Fibroblast of the conjunctiva (primary cell): ENCODE results near the gene NR1H4.
"Not testable (repeated sequence)": the region's sequence is repeated elsewhere in the genome, so short reads cannot be mapped to it uniquely, and the experiment has no call there.

ENCODE experiments used
- DNase-seq: peaks from one replicate; pipeline ENCODE4 v3.0.0-alpha.2; 2010; ENCODE audit warnings: low read depth

NR1H4 gene

GRCh38 chr12:100572184-100572583 lies 98.5 kb downstream of the NR1H4 start:
- no peak for DNase-seq

DNA sequence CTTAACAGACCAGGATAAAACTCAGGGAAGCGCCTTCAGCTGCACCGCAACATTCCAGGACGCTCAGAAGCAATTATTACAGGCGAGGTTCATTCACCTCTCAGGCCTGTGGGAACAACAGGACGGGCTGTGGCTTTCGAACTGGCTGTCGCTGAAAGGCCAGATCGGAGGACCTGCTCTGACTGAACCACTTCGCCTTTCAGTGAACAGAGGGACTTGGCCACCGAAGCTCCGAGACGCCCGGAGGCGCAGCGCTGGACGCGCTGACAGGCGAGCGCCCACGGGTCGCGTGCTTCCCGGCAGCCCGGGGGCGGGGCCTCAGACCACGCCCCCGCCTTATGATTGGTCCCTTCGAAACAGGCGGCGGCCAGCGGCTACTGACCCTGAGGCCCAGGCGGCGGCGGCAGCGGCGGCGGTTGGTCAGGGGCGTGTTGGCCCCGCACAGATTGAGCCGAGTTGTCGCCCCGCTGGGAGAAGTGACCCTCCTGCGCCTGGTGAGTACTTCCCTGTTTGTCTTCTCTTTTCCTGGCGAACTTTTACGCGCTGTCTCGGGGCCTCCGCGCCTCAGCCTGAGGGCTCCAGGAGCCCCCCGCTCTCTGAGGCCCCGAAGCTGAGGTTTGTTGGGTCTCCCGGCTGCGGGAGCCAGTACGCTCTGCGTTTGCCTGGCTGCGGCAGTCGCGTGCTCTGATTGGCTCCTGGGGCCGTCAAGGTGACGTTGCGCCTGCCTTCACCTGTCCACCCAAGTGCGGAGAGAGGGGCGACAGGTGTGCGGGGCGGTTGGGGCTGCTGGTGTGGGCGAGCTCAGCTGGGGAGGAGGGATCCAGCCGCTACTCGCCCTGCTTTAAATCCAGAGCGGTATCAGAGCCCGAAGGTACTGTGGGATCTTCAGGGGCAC lies 99.9 kb downstream of the NR1H4 start, which contains the start of gene GAS2L3:
Gene GAS2L3 (plus strand): TSS at position 393 of the 895 bp plus-strand sequence. CDS start 21,221 bp downstream, outside the sequence.
- DNase-seq: peak; percentile 63

DNA sequence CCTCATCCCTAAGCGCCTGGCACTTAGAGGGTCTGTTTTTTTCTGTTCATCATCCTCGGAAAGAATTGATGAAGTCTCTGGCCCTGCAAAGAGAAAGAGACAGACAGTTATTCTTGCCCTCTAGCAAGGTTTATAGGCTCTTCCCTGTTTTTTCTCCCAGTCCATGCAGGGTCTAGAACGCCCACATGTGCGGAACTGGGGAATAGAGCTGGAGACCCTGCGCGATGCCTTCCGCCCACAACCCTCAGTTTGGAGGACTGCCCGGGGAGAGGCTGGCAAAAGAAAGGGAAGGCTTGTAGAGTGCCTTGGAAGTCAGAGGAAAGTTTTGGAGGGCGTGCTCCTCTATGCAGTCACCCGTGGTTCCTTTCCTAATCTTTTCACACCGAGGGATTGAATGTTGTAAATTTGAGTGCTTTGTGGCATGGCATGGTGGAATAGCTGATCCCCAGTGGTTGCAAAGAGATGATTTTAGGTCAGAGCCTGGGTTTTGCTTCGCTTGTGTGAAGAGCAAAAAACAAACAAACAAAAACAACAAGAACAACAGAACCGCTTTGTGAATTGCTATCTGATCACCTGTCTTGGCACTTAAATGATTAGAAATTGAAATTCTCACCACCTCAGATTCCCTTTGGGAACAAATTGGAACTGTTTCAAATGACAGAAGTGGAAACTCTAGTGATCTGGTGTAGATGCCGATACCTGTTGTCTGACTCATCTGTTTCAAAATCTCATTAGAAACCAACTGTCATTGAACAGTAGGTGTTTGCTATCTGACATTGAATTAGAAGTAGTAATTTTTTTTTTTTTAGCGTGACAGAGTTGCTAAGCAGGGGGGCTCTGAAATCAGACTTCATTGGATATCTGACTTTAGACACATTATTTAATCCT lies 100.8 kb downstream of the NR1H4 start:
- DNase-seq: no peak

DNA sequence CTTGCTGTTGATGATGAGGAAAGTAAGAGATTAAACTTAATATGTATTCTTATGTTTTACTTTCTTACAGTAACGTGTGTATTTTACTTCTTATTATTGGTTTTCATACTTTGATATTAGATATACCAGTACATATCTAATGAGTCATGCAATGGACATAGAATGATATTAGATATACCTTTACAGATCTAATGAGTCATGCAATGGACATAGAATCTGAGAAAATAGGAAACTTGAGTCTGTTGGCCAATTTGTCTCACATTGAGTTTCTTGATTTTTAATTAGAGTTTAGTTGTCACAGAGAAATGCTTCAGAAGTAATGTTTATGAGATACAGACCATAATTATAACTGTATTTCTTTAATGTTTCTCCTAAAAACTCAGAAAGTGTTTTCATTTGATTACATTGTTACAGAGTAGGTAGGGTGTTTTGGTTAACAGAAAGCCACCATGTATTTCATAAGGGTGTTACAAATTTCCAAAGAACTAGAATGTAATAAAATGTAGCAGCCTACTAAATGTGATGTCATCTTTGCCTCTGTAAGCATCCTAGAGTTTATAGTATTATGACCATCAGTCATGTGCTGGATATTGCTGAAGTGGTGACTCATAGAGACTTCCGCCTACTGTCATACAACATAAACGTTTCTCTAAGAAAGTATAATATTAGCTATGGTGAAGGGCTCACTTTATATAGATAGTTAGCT lies 102.8 kb downstream of the NR1H4 start:
- peak; percentile 64 for DNase-seq

- DNase-seq: no peak
Observed at GRCh38 chr12:100578923-100579322, 105.3 kb downstream of the NR1H4 start.

DNA sequence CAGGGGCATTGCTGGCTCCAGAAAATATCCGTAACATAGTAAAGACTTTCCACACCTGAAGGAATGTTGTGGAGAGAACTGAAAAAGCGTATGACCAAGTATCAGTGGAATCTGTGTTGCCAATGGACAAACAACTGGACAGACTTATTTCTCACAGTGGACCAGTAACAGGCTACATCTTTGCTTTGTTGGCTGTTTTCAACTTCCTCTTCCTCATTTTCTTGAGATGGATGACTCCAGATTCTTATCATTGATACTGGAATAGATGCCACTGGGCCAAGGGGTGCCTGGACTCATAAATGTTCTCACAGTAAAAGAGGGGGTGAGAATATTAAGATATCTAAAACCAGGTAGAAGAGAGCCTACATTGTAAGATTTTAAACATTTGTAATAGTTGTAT lies 106.2 kb downstream of the NR1H4 start:
- no peak for DNase-seq

GRCh38 chr12:100584256-100584655 lies 110.6 kb downstream of the NR1H4 start:
- DNase-seq: no peak

- no peak for DNase-seq
Observed at GRCh38 chr12:100591979-100592378, 118.3 kb downstream of the NR1H4 start.

- DNase-seq: no peak
Observed at GRCh38 chr12:100593490-100593889, 119.8 kb downstream of the NR1H4 start.

DNA sequence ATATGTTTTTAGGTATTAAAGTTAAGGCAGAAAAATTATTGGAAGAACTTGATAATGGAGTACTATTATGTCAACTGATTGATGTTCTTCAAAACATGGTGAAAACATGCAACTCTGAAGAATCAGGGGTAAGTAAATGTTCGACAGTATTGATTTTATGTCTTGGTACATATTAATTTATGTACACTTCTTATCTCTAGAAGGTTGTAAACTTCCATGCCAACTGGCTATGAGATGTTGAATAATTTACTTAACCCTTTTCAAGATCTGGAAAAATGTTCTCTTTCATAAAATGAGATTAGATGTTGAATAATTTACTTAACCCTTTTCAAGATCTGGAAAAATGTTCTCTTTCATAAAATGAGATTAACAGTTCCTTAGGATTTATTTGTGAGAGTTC lies 128.0 kb downstream of the NR1H4 start:
- DNase-seq: no peak

- DNase-seq: not testable (repeated sequence)
Observed at GRCh38 chr12:100602997-100603396, 129.3 kb downstream of the NR1H4 start.

DNA sequence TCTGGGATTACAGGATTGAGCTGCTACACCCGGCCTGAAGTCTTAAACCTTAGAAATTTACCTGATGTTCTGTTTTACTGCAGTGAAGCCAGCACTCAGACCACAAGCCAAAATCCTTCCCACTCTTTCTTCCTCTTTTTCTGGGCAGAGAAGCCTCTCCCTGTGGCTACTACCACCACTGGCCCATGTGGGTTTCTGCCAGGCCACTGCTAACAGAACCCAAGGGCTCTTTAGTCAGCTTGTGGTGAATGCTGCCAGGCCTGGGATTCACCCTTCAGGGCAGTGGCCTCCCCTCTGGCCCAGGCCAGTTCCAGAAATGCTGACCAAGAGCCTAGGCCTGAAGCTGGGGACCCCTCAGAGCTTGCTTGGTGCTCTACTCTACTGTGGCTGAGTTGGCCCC lies 135.1 kb downstream of the NR1H4 start:
- no peak for DNase-seq

GRCh38 chr12:100610666-100611430 lies 137.2 kb downstream of the NR1H4 start:
- DNase-seq: no peak

GRCh38 chr12:100612606-100613005 lies 138.9 kb downstream of the NR1H4 start:
- no peak for DNase-seq
